Measurements from ENCODE around the gene EYS.

DNA sequence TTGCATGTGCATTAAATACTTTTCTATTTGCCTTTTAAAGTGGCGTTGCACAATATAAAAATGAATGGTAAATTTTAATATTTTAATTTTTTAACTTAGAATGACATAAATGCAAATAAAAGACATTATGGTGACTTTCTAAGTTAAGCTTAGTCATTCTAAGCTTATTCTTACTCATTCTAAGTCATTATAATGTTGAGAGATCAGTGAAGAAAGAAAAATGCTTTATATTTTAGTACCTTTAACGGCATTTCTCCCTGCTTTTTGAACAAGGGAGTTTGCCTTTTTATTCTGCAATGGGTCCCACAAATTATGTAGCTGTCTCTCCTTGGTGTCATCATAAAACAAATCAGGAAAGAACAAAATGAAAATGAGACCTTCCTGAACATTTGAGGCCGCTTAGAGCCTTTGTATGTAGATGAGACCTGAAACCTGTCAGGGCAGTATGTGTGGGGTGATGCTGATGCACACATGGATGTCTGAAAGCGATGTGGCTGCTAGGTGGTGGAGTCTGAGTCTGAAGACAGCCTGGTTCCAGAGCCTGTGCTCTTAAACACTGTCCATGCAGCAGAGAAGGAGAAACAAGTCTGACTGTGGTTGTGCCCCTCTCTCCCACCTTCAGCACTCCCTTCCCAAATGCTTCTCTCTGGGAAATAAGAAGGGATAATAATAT is 1913.4 kb downstream of the EYS start:
- TF ChIP-seq POLR2A (IDR thresholded peaks at IDR 0.05; ENCODE audit: control extremely low read depth in 1 of 2, low read depth in 2 of 2, low read length in 2 of 2) (no peak), KDM1A (IDR thresholded peaks at IDR 0.05; ENCODE audit: borderline replicate concordance, low read length) (no peak), EZH2 (IDR thresholded peaks at IDR 0.05; ENCODE audit: low read depth, low read length, severe bottlenecking) (no peak), EP300 (IDR thresholded peaks at IDR 0.05; ENCODE audit: borderline replicate concordance in 1 of 2, low read depth in 2 of 2, low read length in 2 of 2) (no peak), YY1 (IDR thresholded peaks at IDR 0.05; ENCODE audit: low read depth, low read length) (no peak), POLR2AphosphoS5 (IDR thresholded peaks at IDR 0.05; ENCODE audit: low read depth, low read length) (no peak), SIN3A (conservative IDR thresholded peaks at IDR 0.05 in 1 of 2, IDR thresholded peaks at IDR 0.05 in 1 of 2; ENCODE audit: low read depth in 1 of 2, low read length in 2 of 2) (no peak)
- TF ChIP-seq, protein P1, sequence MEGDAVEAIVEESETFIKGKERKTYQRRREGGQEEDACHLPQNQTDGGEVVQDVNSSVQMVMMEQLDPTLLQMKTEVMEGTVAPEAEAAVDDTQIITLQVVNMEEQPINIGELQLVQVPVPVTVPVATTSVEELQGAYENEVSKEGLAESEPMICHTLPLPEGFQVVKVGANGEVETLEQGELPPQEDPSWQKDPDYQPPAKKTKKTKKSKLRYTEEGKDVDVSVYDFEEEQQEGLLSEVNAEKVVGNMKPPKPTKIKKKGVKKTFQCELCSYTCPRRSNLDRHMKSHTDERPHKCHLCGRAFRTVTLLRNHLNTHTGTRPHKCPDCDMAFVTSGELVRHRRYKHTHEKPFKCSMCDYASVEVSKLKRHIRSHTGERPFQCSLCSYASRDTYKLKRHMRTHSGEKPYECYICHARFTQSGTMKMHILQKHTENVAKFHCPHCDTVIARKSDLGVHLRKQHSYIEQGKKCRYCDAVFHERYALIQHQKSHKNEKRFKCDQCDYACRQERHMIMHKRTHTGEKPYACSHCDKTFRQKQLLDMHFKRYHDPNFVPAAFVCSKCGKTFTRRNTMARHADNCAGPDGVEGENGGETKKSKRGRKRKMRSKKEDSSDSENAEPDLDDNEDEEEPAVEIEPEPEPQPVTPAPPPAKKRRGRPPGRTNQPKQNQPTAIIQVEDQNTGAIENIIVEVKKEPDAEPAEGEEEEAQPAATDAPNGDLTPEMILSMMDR (IDR thresholded peaks at IDR 0.05; ENCODE audit: control extremely low read depth in 1 of 3, insufficient read depth in 1 of 3, low read depth in 1 of 3, low read length in 3 of 3) = no peak
- TF ChIP-seq, protein P2, sequence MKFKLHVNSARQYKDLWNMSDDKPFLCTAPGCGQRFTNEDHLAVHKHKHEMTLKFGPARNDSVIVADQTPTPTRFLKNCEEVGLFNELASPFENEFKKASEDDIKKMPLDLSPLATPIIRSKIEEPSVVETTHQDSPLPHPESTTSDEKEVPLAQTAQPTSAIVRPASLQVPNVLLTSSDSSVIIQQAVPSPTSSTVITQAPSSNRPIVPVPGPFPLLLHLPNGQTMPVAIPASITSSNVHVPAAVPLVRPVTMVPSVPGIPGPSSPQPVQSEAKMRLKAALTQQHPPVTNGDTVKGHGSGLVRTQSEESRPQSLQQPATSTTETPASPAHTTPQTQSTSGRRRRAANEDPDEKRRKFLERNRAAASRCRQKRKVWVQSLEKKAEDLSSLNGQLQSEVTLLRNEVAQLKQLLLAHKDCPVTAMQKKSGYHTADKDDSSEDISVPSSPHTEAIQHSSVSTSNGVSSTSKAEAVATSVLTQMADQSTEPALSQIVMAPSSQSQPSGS (IDR thresholded peaks at IDR 0.05; ENCODE audit: low read length) = no peak

Data from H1 (cell line).